Measurements from ENCODE around the gene UNC5CL. TPM values are rescaled to one million over a fixed set of nuclear protein-coding genes. Genes with fewer than 3 reads are reported as not detected.

Gene UNC5CL
- total RNA-seq, 2 donors from 2014 or later, result 0.46 to 1.6 TPM

- Histone ChIP-seq H3K4me3 (no peak overlapping the region), H3K4me1 (replicated peaks) (no peaks in the 10 kb centered on the region), H3K9me3 (no peaks in the 10 kb centered on the region), H3K36me3 (no peaks in the 10 kb centered on the region), H3K27ac (no peak overlapping the region), H3K27me3 (replicated peaks; ENCODE audit: insufficient read depth) (no peaks in the 10 kb centered on the region)
- intact Hi-C loops (cut with DNase I), result no loop called here
- TF ChIP-seq CTCF (IDR thresholded peaks at IDR 0.05) (no peak), POLR2AphosphoS5 (IDR thresholded peaks at IDR 0.05) (no peak), POLR2A (IDR thresholded peaks at IDR 0.05) (no peak)
- DNase-seq (ENCODE audit: low spot score), result no peak
Measured at GRCh38 chr6:40983752-40984151, 55.3 kb downstream of the UNC5CL start.

- no peaks in the 10 kb centered on the region for H3K9me3 ChIP-seq
- H3K4me1 ChIP-seq (replicated peaks), result no peaks in the 10 kb centered on the region
- no peaks in the 10 kb centered on the region for H3K27me3 ChIP-seq (replicated peaks; ENCODE audit: insufficient read depth)
- intact Hi-C loops (cut with DNase I), result no loop called here
- no peaks in the 10 kb centered on the region for H3K36me3 ChIP-seq
- 28% methylated on average over 1 of the region's 1 CpG for WGBS
- no peak overlapping the region for H3K4me3 ChIP-seq
- no peak for DNase-seq (ENCODE audit: low spot score)
- H3K27ac ChIP-seq, result no peak overlapping the region
- no peak for TF ChIP-seq POLR2A (IDR thresholded peaks at IDR 0.05)
Measured at GRCh38 chr6:40982917-40983316, 56.1 kb downstream of the UNC5CL start.

- no peaks in the 10 kb centered on the region for H3K27me3 ChIP-seq (replicated peaks; ENCODE audit: insufficient read depth)
- WGBS, result 89% methylated on average over 2 of the region's 2 CpGs
- TF ChIP-seq CTCF (IDR thresholded peaks at IDR 0.05), result no peak
- no peak for TF ChIP-seq POLR2A (IDR thresholded peaks at IDR 0.05)
- no peak for TF ChIP-seq POLR2AphosphoS5 (IDR thresholded peaks at IDR 0.05)
- no peak overlapping the region for H3K4me3 ChIP-seq
- intact Hi-C loops (cut with DNase I), result no loop called here
- DNase-seq (ENCODE audit: low spot score), result no peak
- no peaks in the 10 kb centered on the region for H3K4me1 ChIP-seq (replicated peaks)
- no peaks in the 10 kb centered on the region for H3K36me3 ChIP-seq
- H3K9me3 ChIP-seq, result no peaks in the 10 kb centered on the region
- H3K27ac ChIP-seq, result no peak overlapping the region
Measured at GRCh38 chr6:40978687-40979289, 60.2 kb downstream of the UNC5CL start.

- Histone ChIP-seq H3K27ac (no peak overlapping the region), H3K9me3 (no peaks in the 10 kb centered on the region), H3K27me3 (replicated peaks; ENCODE audit: insufficient read depth) (no peaks in the 10 kb centered on the region), H3K36me3 (no peaks in the 10 kb centered on the region), H3K4me1 (replicated peaks) (no peaks in the 10 kb centered on the region), H3K4me3 (no peak overlapping the region)
- TF ChIP-seq POLR2A (IDR thresholded peaks at IDR 0.05), result no peak
- TF ChIP-seq POLR2AphosphoS5 (IDR thresholded peaks at IDR 0.05), result no peak
- TF ChIP-seq CTCF (IDR thresholded peaks at IDR 0.05), result no peak
- 79% methylated on average over 2 of the region's 2 CpGs for WGBS
- intact Hi-C loops (cut with DNase I), result no loop called here
- no peak for DNase-seq (ENCODE audit: low spot score)
Measured at GRCh38 chr6:40977695-40978094, 61.3 kb downstream of the UNC5CL start.

GRCh38 chr6:40977085-40977484 lies 61.9 kb downstream of the UNC5CL start:
- no peaks in the 10 kb centered on the region for H3K4me1 ChIP-seq (replicated peaks)
- TF ChIP-seq POLR2A (IDR thresholded peaks at IDR 0.05) (no peak), CTCF (IDR thresholded peaks at IDR 0.05) (no peak)
- no peaks in the 10 kb centered on the region for H3K9me3 ChIP-seq
- 84% methylated on average over 4 of the region's 4 CpGs for WGBS
- H3K4me3 ChIP-seq, result no peak overlapping the region
- H3K36me3 ChIP-seq, result no peaks in the 10 kb centered on the region
- intact Hi-C loops (cut with DNase I), result no loop called here
- H3K27me3 ChIP-seq (replicated peaks; ENCODE audit: insufficient read depth), result no peaks in the 10 kb centered on the region
- H3K27ac ChIP-seq, result no peak overlapping the region
- DNase-seq (ENCODE audit: low spot score), result no peak

Other genes with a start within 250 kb of the UNC5CL start
- not detected for gene TSPO2, start 3.2 kb upstream of the UNC5CL start, total RNA-seq
- gene APOBEC2, start 14.0 kb upstream of the UNC5CL start, total RNA-seq, result 1 to 10 TPM in 1 of 2 donors, not detected in 1; 2.0 TPM
- 10 to 100 TPM; 22.9 to 27.2 TPM for gene OARD1, start 33.1 kb upstream of the UNC5CL start, total RNA-seq
- 10 to 100 TPM; 23.1 to 48.3 TPM for gene NFYA, start 33.8 kb upstream of the UNC5CL start, total RNA-seq
- not detected for gene TREML1, start 115.1 kb upstream of the UNC5CL start, total RNA-seq
- 1 to 10 TPM; 6.8 to 8.1 TPM for gene TREM2, start 123.9 kb upstream of the UNC5CL start, total RNA-seq
- under 1 TPM in 1 of 2 donors, not detected in 1; 0.17 TPM for gene TREML2, start 161.9 kb upstream of the UNC5CL start, total RNA-seq
- gene TREML4, start 189.1 kb upstream of the UNC5CL start, total RNA-seq, result not detected
- not detected for gene TREM1, start 247.5 kb upstream of the UNC5CL start, total RNA-seq